Kasumi-1 (cell line): ENCODE data around the gene PDXP.

ENCODE experiments used
- DNase-seq, 2 experiments: peaks; one replicate each; lab custom pipeline; 2025; lab: John Stamatoyannopoulos, UW

The PDXP gene

GRCh38 chr22:37696657-37697537, 38.4 kb downstream of the PDXP start, which contains the start of gene TRIOBP:
TRIOBP (plus strand) TSS chr22:37697048; CDS start chr22:37701366, 4,318 bp downstream.
- no peak for DNase-seq

DNA sequence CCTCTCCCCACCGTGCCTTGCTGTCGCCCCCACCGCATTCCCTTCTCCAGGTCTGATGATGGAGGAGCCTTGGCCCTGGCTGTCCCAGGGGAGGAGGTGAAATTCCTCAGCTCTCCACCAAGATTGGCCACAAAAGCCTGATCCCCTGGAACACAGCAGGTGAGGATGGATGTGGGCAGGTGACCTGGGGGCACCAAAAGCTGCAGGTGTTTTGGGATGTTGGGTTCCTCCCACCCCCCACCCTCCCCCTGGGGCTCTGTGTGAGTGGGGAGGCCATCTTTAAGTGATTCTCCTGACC, 39.0 kb downstream of the PDXP start:
- DNase-seq: no peak

GRCh38 chr22:37701141-37701786, 42.7 kb downstream of the PDXP start:
- DNase-seq: peak; percentile 19 to 57

DNA sequence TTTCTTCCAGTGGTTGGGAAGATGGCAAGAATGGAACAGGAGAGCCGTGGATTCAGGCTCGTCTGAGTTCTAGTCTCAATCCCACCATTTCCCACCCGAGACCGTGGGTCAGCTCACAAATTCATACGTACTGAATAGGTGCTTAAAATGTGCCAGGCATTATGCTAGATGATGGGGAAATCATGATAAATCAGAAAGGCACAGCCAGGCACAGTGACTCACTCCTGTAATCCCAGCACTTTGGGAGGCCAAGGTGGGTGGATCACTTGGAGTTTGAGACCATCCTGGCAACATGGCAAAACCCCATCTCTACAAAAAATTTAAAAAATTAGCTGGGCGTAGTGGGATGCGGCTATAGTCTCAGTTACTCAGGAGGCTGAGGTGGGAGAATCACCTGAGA, 45.4 kb downstream of the PDXP start:
- no peak for DNase-seq

GRCh38 chr22:37704645-37705044, 46.1 kb downstream of the PDXP start:
- no peak for DNase-seq

GRCh38 chr22:37705205-37705604, 46.7 kb downstream of the PDXP start:
- DNase-seq: no peak

GRCh38 chr22:37708580-37709444, 50.3 kb downstream of the PDXP start:
- no peak for DNase-seq

DNA sequence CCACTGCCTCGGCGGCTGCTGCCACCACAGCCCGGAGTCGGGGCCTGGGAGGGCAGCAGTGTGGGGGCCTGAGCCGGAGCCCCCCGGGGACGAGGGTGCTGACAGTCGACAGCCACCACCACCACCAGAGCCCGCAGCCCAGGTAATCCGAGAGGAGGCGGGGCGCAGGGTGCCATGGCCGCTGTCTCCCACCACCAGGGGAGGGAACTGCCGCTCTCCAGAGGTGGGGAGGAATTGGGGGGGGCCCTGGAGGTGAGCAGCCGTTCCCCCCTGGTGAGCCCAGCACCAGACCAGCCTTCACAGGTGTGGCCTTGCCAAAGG, 50.9 kb downstream of the PDXP start:
- DNase-seq: no peak

GRCh38 chr22:37710675-37711074, 52.2 kb downstream of the PDXP start:
- no peak for DNase-seq

GRCh38 chr22:37711490-37711889, 53.0 kb downstream of the PDXP start:
- no peak for DNase-seq

DNA sequence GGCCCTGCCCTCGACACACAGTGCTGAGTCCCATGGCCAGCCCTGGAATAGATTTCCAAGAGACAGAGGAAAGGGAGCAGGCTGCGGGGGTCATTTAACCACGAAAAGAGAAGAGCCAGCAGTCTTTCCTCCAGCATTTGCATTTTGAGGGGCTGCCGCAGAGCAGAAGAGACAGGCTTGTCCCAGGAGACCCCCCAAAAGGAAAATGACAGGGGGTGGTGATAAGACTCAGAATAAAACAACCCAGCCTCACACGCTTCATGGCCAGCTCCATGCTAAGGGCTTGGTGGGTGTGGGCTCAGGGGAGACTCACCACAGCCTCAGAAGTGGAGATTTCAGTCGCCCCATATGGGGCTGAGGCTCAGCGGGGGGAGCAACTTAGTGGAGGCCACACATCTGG, 55.2 kb downstream of the PDXP start:
- no peak for DNase-seq

- no peak for DNase-seq
These were observed 56.1 kb downstream of the PDXP start for GRCh38 chr22:37714634-37715033.

DNA sequence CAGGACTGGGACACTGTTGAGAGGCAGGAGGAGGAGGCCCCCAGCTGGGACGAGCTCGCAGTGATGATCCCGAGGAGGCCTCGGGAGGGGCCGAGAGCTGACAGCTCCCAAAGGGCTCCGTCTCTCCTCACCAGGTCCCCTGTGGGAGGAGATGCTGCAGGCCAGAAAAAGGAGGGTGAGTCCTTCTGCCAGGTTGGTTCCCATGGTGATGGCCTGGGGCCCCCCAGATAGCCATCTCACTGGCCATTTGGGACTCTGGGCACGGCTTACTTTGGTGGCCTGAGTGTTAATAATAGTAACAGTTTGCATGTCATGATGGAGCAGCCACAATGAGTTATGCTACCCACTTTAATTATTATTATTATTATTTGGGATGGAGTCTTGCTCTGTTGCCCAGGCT, 57.2 kb downstream of the PDXP start:
- no peak for DNase-seq
